ENCODE measurements around the gene PTP4A2. TPM values are rescaled to one million over a fixed set of nuclear protein-coding genes. Genes with fewer than 3 reads are reported as not detected.

PTP4A2 gene
- total and polyA plus RNA-seq, 2 of the 8 experiments (the other 6 are each of a cell fraction or from before 2014, with no cell fraction given): 87.4 to 214 TPM

DNA sequence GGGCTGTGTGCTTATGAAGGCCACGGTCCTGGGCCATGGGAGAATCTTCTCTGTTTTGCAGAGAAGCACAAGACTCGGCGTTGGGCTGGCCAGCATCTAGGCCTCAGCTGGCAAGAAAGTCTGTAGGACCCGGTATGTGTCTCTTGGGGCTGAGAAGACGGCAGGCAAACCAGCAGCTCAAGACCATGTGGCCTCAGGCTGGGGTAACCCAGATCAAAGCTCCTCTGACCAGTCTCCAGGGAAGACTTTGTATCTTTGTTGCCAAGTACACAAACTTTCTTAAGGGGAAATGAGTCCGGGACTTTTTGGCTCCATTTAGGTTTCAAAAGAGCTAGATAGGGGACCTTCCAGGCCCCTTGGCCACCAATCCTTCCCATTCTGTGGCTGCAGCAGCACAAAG lies 60.1 kb downstream of the PTP4A2 start (continued):
- TF ChIP-seq KDM4A (IDR thresholded peaks at IDR 0.05; ENCODE audit: low read depth, low read length, severe bottlenecking): no peak
- no peak for TF ChIP-seq SUZ12 (IDR thresholded peaks at IDR 0.05; ENCODE audit: low read length)
- no peak for TF ChIP-seq EP300 (IDR thresholded peaks at IDR 0.05; ENCODE audit: borderline replicate concordance in 1 of 2, low read depth in 2 of 2, low read length in 2 of 2)
- no peak for TF ChIP-seq HDAC2 (IDR thresholded peaks at IDR 0.05; ENCODE audit: borderline replicate concordance in 1 of 2, low read depth in 2 of 2, low read length in 2 of 2)
- no peak for TF ChIP-seq PHF8 (conservative IDR thresholded peaks at IDR 0.05; ENCODE audit: low read depth, low read length)
